ENCODE results near the gene FGF12.

GRCh38 chr3:192408007-192408646 lies 319.2 kb downstream of the FGF12 start:
- no peak for TF ChIP-seq CTCF (IDR thresholded peaks at IDR 0.05; ENCODE audit: low read length)
- no peak for TF ChIP-seq EZH2 (IDR thresholded peaks at IDR 0.05; ENCODE audit: borderline replicate concordance, low read length)
